NCI-H1092 (cell line): ENCODE data around the gene ABTB2.
A peak's percentile ranks its signal among the peaks of the same experiment; 100 is the strongest.

ENCODE experiments used
- DNase-seq: peaks from one replicate; lab custom pipeline; 2025; lab: John Stamatoyannopoulos, UW

Gene ABTB2

DNA sequence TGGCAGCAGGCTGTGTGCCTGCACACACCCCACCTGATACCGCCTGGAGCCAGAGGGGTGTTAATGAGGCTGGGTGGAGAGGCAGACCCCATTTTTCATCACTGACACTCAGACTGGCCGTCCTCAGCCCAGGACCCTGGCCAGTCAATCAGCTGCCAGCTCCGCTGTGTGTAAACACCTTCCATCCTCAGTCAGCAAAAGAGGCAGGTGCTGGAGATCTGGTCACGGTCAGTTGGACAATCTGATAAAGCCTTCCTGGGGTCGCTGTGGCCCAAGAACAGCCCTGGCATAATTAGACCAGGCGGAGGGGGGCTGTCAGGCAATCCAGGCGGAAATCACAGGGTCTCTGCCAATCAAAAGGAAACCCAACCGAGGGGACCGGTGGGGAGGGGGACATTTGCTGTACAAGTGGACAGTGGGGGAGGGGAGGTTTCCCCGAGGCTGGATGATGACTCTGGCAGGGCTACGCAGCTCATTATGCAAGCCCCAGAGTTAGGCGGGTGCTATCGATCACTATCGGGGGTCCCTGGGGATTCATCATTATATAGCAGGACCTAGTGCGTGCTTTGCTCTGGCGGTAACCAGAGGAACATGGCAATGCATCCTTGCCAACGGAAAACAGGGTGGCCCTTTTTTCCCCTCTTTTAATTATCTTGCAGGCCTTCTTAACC is 72.9 kb downstream of the ABTB2 start:
- peak; percentile 93 for DNase-seq

DNA sequence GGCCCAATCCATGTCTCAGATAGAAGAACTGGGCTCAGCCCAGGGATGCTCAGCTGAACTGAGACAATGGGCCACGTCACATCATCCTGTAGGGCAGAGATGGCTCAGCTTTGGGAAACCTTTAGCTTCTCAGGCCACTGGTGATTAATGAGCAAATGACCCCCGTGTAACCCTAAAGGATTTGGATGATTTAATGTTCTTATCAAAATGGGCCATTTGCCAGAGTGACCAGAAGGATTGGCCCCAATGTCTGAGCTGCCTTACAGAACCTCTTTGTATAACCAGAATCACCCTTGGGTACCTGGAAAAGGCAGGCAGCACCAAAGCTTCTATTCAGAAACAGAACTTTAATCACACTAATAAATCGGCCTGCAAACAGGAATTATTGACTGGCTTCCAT is 73.7 kb downstream of the ABTB2 start:
- no peak for DNase-seq

DNA sequence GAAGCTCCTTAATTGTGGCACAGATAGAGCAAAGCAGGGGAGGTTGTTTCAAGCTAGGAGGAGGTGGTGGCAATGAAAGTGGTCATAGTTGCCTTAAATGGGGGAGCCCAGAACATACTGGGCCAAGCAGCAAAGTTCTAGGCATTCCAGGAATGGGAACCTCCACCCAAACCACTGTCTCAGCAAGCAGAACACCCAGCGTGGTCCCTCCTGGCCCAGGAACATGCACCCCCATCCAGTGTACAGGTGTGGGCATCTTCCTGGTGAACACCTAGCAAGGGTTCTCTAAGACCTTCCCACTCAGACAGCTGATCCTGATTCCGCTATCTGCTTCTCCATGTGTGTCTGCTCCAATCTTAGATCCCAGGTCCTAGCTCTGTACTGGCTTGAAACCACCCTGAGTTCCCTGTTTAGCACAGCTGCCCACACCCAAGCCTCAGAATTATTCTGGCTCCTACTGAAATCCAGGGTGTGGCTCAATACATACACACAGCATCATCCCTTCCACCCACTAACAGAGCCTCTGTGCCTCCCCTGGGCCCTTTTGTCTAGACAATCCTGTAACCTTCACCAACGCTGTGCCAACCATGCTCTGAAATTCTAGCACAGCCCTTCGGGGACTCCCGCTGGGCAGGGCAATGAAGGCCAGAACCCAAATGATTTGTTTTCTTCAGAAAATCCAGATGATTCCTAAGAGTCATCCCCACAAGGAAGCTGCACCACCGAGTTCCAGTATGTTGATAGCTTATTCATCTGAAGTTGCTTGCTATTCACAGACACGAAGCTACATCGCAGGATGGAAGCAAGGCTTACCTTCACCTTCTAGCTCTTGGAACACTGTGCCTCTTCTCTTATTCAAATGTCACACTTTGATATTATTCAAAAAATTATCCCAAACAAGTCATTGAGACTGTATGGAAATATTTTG is 76.6 kb downstream of the ABTB2 start:
- no peak for DNase-seq

DNA sequence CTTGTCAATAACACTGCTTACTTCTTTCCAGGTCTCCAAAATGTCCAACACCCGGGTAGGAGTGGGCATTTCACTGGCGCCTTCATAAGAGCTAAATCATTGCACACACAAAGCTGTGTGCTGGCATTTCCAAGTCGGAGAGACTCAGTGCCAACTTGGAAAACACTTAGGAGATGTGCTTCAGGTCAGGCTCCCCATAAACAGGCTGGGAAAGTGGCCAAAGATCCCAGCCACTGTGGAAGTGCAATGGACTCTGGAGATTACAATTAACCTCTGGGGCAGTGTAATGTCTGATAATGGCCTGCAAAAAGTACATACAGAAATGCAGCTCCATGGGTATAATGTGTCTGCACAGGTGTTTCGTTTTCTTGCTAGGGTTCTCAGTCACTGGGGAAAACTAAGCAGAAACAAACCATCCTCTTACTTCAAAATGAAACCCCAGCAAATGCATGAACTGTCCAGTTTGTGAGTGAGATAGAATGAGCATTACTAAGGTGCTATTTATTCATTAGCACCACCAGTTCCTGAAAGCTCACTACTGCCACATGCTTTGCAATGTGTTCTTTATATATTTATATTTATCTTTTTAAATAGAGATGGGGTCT is 79.0 kb downstream of the ABTB2 start:
- no peak for DNase-seq

DNA sequence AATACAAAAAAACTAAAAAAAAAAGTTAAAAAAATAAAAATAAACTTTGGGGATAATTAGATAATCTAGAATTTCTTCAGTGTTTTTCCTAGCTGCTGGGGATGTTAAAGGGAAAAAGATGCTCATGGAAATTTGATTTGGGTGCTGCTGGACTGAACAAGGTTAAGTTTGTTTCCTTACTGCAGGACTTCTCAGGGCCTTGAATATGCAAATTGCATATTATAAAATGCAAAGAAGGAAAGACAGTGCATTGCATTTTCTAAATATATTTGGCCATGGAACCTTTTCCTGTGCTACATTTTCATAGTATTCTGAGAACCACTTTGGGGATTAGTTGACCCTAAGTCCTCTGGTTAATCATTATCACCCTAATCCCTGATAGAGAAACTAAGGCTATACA is 79.6 kb downstream of the ABTB2 start:
- DNase-seq, result no peak

DNA sequence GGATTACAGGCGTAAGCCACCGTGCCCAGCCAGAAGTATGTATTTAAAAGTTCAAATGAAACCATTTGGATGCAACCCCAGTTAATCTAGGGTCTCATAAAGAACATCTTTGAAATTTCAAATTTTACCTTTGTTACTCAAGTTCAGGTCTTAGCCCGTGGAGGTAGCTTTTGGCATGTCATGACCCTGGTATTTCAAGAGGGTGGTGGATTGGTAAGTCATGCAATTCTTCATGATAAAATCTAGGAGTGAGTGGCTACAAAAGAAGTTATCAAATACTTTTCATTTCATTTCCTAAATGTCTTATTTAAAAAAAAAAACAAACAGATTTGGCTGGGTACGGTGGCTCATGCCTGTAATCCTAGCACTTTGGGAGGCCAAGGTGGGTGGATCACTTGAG is 80.6 kb downstream of the ABTB2 start:
- no peak for DNase-seq

DNA sequence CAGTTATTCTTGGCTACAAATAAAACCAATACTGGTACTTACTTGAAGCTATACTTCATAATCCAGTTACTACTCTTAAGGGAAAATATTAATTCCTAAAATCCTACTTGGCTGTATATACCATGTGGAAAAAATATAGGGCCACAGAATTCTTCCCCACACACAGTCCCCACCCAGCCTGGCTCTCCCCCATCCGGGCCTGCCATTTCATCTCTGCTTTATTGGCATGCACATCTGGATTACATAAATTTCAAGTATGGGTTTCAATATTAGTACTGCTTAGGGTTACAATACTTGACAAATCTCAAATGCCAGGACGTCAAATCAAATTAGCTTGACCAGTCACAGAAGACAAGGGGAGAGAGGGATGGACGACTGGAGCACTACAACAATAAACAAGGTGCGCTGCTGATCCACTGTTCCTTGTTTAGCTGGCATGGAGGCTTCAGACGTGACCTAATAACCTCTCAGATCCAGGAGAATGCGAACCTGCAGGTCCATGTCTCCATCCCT is 81.4 kb downstream of the ABTB2 start:
- DNase-seq, result no peak

DNA sequence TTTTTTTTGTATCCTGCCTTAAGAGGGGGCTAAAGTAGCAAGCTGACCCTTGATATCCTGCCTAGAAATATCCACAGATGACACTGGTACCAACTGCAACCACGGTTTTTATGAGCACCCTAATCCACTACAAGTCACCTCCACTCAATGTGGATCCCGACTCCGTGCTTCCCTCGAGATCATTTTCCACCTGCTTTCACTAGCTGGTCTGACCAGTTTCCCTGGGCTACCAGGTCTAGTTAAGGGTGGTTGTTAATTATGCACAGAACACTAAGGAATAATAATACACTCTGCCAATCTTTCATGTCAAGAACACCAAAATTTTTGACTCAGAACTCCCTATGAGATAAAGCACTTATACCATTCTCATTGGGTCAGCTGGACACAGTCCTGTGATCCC is 82.3 kb downstream of the ABTB2 start:
- DNase-seq, result no peak

DNA sequence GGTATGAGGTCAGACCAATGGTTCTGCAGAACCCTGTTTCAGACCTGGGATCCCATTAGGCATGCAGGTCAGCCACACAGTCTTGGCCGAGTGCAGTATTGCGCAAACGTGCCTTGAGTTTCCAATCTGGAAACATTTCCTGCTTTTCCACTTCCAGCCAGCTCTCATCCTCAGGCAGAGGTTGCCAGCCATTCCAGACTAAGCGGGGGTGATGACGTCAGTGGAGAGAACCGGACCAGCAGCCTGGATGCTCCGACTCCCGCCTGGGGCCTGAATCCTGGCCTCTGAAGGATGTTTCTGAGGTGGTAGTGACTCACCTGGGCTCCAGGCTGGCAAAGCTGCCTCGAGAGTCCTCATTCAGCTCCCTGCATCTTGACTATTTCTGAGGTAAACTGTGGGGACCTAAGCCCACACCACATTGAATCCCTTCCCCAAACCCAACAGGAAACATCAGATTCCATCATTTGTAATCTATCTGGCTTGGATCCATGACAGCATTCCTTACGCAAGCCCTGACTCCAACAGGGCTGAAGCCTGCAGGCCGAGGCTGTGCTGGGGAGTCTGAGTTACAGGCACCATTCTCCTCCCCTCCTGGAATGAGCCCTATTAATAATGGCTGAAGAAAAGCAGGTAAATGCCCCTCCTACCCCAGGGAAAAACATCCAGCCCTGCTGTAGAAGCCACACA is 83.0 kb downstream of the ABTB2 start:
- no peak for DNase-seq

DNA sequence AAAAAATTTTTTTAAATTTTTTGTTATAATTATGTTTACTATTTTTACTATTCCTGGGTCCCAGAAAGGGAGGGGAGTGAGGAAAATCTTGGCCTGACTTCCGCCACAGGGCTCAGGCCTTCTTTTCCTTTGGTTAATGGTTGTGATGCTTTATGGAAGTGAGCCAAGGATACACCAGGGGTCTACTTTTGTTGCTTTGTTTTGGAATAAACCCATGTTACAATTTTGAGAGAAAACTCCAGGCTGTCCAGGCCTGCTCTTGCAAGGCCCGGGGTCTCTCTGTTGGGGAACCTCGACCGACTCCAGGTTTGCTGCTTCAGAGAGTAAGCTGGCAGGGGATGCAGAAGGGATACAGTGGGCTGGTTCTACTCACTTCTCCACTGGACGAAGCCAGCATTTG is 84.7 kb downstream of the ABTB2 start:
- DNase-seq, result no peak

DNA sequence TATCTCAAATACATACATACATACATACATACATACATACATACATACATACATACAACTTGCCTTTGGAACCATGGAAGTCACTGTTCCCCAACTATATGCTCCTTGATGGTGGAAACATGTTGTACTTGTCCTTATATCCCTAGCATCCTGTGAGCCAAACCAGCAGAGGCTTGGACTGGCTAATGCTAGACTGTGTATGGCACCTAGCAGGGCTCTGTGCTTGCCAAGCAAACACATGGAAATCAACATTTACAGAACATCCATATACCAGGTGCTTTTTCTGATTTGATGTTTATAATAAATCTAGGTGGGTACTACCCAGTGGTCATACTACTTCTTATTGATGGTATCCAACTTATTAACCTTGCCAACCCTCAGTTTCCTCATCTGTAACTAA is 86.1 kb downstream of the ABTB2 start:
- DNase-seq, result no peak

DNA sequence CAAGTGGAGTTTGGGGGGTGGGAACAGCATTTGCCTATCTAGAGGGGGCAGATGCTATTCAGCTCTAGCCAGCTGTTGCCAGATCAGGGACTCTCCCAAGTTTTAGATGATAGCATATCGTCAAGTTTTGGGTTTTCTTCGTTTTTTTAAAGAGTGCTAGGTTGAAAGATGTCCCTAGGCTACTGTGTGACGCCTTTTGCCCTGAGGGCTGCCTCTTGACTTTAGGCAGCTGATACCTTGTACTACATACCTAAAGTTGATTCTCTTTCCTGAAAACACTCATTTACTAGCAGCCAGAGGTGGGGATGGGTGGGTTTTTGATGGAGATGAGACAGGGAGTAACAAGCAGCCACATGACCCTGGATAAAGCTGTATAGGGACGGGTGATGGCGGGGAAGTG is 87.1 kb downstream of the ABTB2 start:
- no peak for DNase-seq

DNA sequence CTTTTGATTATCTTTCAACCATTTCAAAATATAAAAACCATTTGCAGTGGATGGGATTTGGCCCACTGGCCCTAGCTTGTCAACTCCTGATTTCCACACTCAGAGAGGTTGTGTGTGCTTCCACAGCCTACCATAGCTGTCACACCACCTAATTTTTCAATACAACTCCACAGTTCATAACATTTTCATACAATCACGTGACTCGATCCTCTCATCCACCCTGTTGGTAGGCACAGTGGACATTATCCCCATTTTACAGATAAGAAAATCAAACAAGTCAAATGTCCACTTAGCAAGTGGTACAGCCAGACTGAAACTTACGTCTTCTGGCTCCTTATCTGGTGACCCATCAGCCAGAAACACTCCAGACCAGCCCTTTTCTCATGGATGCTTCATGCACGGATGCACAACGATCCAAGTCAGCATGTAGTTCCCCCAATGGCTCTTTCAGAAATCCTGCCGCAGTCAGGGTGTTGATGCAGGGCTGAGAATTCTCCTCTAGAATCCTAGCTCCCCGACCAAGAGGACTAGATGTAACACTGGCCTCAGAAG is 88.0 kb downstream of the ABTB2 start:
- no peak for DNase-seq

DNA sequence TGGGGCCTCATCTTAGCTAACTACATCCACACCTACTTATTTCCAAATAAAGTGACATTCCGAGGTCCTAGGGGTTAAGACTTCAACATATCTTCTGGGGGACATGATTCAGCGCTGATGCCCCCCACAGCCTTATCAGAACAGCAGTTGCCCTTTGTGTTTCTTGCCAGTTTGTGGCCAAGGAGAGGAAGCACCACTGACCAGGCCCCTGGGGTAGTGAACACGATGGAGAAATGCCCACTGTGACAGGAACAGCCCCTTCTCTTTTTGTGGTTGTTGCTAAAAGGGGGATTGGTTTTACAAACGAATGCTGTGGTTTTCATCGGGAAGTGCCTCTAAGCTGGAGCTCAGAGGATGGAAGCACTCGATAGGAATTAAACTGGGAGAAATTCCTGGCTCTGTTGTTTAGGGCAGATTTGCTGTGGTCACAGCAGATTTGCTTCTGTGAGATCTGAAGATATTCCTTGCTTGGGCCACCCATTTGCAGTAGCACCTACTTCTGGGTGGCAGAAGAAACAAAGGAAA is 88.8 kb downstream of the ABTB2 start:
- DNase-seq, result no peak

DNA sequence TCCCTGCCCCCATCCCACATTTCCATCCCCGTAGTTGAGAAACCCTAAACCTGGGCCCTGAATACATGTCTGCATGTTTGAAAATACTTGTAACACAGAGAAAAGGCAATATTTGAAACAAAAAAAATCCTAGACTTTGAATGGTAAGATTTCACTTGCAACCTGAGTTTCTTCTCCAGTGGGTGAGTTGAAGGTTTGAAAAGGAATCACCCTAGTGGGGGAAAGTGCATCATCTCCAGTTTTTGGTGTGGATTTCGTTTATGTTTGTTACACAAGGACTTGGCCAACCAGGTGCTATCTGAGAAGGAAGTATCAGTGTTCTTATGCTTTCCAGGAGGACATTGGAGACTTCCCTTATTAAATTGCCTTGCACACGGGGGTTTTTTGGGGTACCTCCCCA is 90.4 kb downstream of the ABTB2 start:
- no peak for DNase-seq

DNA sequence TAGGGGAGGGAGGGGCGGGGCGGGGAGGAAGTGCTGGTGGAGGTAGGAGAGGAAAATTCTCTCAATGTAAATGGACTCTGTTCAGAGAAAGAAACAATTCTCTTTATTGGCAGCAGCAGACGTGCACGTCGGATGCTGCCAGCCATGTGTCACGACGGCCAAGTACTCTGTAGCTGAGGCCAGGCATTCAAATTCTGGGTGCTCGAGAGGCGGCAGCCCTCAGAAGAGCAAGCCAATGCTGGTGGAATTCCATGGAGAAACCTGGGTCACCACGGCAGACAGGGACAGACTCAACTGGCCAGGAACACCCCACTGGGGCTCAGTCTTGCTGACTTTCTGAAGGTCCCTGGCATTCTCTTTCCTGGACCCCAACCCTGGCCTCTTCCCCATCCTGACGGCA is 90.8 kb downstream of the ABTB2 start:
- DNase-seq, result peak; percentile 21

DNA sequence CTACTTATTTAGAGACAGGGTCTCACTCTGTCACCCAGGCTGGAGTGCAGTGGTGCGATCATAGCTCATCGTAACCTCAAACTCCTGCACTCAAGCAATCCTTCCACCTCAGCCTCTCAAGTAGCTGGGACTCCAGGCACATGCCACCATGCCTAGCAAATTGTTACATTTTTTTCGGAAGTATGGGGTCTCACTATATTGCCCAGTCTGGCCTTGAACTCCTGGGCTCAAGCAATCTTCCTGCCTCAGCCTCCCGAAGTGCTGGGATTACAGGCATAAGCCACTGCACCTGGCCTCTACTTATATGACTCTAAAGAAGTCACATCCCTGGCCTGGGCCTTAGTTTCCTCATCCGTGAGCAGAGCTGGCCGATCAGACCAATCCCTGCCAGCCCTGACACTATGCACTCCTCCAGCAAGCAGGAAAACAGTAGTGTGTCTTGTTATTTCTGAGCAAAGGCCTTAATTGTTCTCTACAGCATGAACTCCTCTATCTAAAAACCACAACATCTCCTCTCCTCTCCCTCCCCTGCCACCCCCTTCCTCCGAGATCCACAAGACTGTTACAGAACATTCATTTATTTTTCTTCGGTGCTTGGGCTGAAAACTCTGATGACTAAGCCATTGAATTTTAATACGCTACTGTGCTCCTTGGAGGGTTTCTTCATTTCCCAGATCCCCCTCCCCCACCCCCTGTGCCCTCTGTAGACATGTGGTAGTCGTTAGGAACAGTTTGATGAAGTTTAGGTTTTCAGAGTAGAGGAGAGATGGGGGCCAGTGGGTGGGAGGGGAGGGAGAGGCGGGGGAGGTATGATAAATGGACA is 91.5 kb downstream of the ABTB2 start:
- no peak for DNase-seq

DNA sequence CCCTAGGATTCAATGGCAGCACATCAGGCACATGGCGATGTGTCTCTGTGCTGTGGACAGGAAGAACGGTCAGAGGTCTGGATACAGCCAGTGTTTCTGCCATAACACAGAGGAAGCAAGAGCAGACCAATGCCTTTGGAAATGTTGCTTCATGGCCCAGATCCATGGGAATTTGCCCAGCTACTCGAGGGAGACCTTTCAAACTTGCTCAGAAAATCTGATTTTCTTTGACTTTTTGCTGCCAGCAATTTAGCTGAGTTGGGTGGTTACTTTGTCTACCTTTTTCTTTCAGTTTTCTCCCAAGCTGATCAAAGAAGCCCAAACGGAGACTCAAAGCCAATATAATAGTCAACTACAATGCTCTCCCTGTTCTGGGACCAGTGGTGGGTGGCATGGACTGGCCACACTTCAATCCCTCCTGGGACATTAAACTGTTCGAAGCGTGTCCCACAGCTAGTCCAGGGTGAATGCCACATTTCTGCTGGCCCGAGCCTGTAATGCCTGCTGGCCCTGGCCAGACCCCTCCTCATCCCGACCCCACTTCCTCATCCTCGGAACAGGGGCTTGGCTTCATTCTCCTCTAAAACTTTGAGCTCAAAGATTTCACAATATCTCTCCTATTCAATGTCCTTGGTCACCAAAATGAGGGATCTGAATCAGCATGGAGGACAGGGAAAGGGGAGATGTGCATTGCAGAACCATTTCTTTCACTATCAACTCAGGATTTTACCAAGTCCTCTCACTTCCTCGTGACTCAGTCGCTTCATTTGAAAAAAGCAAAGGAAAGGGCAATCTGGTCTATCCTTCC is 93.3 kb downstream of the ABTB2 start:
- DNase-seq, result no peak

DNA sequence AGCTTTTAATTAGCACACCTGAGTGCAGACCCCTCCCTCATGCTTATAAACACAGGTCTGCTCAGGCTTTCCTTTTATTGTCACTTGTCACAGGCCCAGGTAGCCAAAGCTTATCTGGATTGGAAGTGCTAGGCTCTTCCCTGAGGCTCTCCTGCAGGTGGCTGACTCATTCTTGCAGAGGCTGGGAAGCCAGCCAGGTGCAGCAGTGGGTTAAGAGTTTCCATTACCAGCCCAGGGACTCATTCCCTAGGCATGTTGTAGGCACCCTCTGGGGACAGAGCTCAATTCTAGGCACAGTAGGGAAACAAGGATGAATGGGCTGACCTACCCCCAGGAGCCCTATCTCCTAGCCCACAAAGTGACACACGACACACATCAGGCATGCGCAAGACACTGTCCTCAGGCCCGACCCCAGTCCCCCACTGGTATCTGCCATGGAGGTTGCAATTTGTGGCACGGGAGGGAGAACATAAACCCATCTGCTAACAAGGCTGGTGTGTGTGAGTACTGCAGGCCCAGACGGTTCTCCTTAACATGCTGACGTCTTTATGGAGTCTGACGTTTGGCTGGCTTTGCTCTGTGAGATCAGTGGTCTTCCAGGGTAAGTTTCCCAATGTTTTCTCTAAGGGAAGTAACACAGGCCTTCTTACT is 94.2 kb downstream of the ABTB2 start:
- DNase-seq, result peak; percentile 51
